GM18858 (cell line): ENCODE data around the gene PSMA3.

Source experiments
- ATAC-seq: cut with Tn5 transposase; IDR thresholded peaks from one replicate; pipeline ENCODE4 v1.9.1; 2021; ENCODE audit not compliant: unreplicated experiment

The PSMA3 gene

DNA sequence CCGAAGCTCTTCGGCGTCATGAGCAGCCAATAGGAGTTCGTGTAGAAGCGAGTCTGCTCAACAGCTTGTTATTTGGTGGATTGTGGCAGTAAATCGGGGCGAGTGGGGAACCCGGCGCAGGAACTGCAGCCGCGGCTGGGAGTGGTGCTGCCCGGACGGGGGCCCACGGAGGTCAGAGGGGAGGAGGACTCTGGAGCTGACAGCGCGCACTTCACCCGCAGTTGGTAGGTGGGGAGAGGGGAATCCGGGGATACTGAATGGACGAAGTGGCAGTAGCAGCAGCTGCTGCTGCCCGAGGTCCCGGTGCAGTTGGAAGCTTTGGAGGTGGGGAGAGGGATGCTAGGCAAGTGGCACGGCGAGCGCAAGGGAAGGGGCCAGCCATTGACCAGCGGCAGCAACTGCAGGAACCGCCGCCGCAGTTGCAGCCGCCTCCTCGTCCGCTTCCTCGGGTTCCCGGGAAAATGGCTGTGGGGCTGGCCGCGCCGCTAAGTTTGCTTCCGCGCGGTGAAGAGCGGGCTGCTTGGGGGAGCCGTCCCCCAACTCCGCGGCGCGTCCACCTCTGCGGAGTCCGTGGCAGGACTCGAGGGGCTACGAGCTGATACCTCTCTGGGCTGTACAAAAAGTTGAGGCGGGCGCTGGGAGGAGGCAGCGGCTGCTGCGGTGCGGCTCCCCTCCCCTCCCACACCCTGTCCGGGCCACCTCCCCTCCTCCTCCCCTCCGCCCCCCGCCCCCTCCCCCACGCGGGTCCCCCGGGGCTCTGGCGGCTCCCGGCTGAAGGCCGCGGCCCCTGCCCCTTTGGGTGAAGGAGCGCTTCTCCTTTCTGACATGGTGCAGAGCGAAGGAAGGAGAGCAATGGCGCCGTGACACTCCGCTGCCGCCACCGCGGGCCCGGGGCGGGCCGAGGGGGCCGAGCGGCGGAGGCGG, 54.1 kb downstream of the PSMA3 start, which contains the start of gene ARID4A:
TSS of gene ARID4A (plus strand) at position 79 of the 924 bp plus-strand sequence. CDS start 1,300 bp downstream, outside the sequence.
- ATAC-seq = no peak

- ATAC-seq = no peak
These were observed 55.0 kb downstream of the PSMA3 start for GRCh38 chr14:58299401-58300330.

GRCh38 chr14:58301416-58301815, 56.8 kb downstream of the PSMA3 start:
- no peak for ATAC-seq

- no peak for ATAC-seq
These were observed 61.1 kb downstream of the PSMA3 start for GRCh38 chr14:58305730-58306129.

GRCh38 chr14:58307597-58308316, 63.1 kb downstream of the PSMA3 start:
- ATAC-seq = no peak

GRCh38 chr14:58309086-58309485, 64.4 kb downstream of the PSMA3 start:
- no peak for ATAC-seq

- no peak for ATAC-seq
These were observed 69.1 kb downstream of the PSMA3 start for GRCh38 chr14:58313699-58314098.

DNA sequence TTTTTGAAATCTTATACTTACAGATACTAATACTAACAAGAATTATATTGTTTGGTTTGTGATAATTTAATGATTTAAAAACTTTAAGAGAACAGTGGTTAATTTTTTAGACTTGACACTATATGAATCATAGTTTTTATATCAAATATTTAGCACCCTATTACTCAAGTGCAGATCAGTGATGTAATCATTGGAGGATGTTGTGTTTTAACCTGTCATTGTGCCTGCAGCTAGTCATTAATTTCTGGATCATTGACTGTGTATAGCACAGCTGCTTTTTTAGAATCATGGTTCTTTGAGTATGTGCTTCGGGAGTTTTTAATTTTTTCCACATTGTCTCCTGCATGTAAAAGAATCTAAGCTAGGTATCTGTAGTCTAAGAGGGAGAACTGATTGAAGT, 71.0 kb downstream of the PSMA3 start:
- ATAC-seq = no peak
